Erythroblast (primary cell): ENCODE measurements around the gene COX14.

Experiments used
- GATA1 ChIP-seq: IDR thresholded peaks from 2 replicates; pipeline ENCODE4 v1.6.1; 2011; ENCODE audit warnings: low read depth, mild to moderate bottlenecking, control low read depth, low read length, moderate library complexity
- POLR2A ChIP-seq: IDR thresholded peaks from 2 replicates; pipeline ENCODE4 v1.6.1; 2011; ENCODE audit warnings: mild to moderate bottlenecking, low read length

- TF ChIP-seq POLR2A (no peak), GATA1 (no peak)
These were observed 21.6 kb upstream of the COX14 start for GRCh38 chr12:50090391-50090790.
